GM21447 (cell line): ENCODE data around the gene SLC12A3.

ENCODE experiments used
- ATAC-seq: cut with Tn5 transposase; IDR thresholded peaks from one replicate; pipeline ENCODE4 v1.9.1; 2021; ENCODE audit not compliant: unreplicated experiment

The SLC12A3 gene

GRCh38 chr16:56941092-56941491 is 76.1 kb downstream of the SLC12A3 start:
- ATAC-seq = no peak

- ATAC-seq = no peak
Measured at GRCh38 chr16:56941856-56942331, 76.9 kb downstream of the SLC12A3 start.

GRCh38 chr16:56943761-56944375 is 78.9 kb downstream of the SLC12A3 start:
- no peak for ATAC-seq

- no peak for ATAC-seq
Measured at GRCh38 chr16:56944954-56945839, 80.2 kb downstream of the SLC12A3 start.

- no peak for ATAC-seq
Measured at GRCh38 chr16:56945847-56946527, 81.0 kb downstream of the SLC12A3 start.

GRCh38 chr16:56946767-56947603 is 82.0 kb downstream of the SLC12A3 start:
- no peak for ATAC-seq

GRCh38 chr16:56947604-56947995 is 82.6 kb downstream of the SLC12A3 start:
- ATAC-seq = no peak

- no peak for ATAC-seq
Measured at GRCh38 chr16:56948234-56948633, 83.2 kb downstream of the SLC12A3 start.

- no peak for ATAC-seq
Measured at GRCh38 chr16:56950051-56950450, 85.0 kb downstream of the SLC12A3 start.

- no peak for ATAC-seq
Measured at GRCh38 chr16:56950455-56950854, 85.4 kb downstream of the SLC12A3 start.

- peak; percentile 67 for ATAC-seq
Measured at GRCh38 chr16:56950881-56951771, 86.1 kb downstream of the SLC12A3 start.

- ATAC-seq = no peak
Measured at GRCh38 chr16:56953006-56953405, 88.0 kb downstream of the SLC12A3 start.

GRCh38 chr16:56956076-56956475 is 91.1 kb downstream of the SLC12A3 start:
- no peak for ATAC-seq

GRCh38 chr16:56956756-56957155 is 91.7 kb downstream of the SLC12A3 start:
- ATAC-seq = no peak

GRCh38 chr16:56960681-56961281 is 95.8 kb downstream of the SLC12A3 start:
- no peak for ATAC-seq

GRCh38 chr16:56961386-56961785 is 96.4 kb downstream of the SLC12A3 start:
- ATAC-seq = no peak

GRCh38 chr16:56961851-56962281 is 96.9 kb downstream of the SLC12A3 start, which contains the start of gene CETP:
TSS of gene CETP (plus strand) at chr16:56961950. CDS start at chr16:56961980, 30 bp downstream.
- ATAC-seq = no peak

GRCh38 chr16:56964243-56965148 is 99.5 kb downstream of the SLC12A3 start:
- ATAC-seq = peak; percentile 61
